HG02763 (cell line): ENCODE data around the gene VEGFD.
"Not testable (repeated sequence)": the region's sequence is repeated elsewhere in the genome, so short reads cannot be mapped to it uniquely, and the experiment has no call there.

Experiments used
- ATAC-seq: cut with Tn5 transposase; IDR thresholded peaks from one replicate; pipeline ENCODE4 v1.9.1; 2021; ENCODE audit warnings: mild to moderate bottlenecking, moderate library complexity; ENCODE audit not compliant: unreplicated experiment

The VEGFD gene

GRCh38 chrX:15314472-15314871 lies 69.7 kb downstream of the VEGFD start:
- ATAC-seq = no peak

- no peak for ATAC-seq
Observed at GRCh38 chrX:15311119-15311518, 73.1 kb downstream of the VEGFD start.

DNA sequence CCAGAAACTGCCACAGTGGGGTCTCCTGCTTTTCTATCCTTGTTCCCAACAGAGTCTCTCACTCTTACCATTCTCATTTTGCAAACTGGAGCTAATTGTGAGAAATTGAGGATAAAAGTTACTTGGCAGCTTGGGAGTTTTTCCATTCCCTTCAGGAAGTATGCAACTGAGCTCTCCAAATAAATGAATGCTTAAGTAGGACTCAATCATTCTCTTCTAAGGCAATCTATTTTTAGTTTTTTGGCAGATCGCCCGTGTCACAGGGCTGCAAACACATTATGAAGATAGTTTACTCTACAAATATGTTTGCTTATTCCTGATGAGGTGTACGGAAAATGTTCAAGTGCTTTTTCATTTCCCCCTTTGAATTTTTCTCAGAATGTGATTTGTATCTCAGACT lies 74.1 kb downstream of the VEGFD start:
- ATAC-seq = no peak

DNA sequence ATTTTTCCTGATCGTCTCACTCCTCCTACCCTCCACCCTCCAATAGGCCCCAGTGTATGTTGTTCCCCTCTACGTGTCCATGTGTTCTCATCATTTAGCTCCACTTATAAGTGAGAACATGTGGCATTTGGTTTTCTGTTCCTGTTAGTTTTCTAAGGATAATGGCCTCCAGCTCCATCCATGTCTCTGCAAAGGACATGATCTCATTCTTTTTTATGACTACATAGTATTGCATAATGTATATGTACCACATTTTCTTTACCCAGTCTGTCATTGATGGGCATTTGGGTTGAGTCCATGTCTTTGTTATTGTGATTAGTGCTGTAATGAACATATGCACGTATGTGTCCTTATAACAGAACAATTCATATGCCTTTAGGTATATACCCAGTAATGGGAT lies 78.3 kb downstream of the VEGFD start:
- ATAC-seq = not testable (repeated sequence)

- no peak for ATAC-seq
Observed at GRCh38 chrX:15301924-15302323, 82.3 kb downstream of the VEGFD start.

GRCh38 chrX:15299941-15300851 lies 84.0 kb downstream of the VEGFD start:
- no peak for ATAC-seq

GRCh38 chrX:15298780-15299179 lies 85.4 kb downstream of the VEGFD start:
- no peak for ATAC-seq

DNA sequence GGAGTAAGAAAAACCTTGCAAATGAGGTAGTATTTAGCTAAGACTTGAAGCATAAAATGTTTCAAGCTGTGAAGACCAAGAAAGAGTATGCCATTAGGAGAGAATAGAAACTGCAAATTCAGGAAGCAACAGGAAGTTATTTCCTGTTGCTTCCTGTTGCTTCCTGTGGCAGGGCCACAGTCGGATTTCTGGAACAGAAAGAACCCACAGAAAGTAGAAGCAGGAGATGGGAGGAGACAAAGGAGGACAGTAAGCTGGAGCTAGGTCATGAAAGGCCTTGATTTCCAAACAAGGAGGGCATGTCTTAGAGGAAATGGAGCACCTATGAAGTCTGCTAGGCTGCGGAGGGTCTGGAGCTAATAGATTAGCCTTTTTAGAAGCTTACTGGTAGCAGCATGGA lies 86.0 kb downstream of the VEGFD start:
- no peak for ATAC-seq
